SU-DHL-6 (cell line): ENCODE data around the gene SDK1.

Experiments
- H2AFZ ChIP-seq: fragments of 200-600 bp; sonication (generic); 2 replicates; pipeline ENCODE4 v1.6.1; 2014; ENCODE audit warnings: low read depth, mild to moderate bottlenecking, moderate library complexity, mixed read lengths, antibody characterized with exemption, low read length; ENCODE audit not compliant: severe bottlenecking
- H3F3A ChIP-seq: fragments of 200-600 bp; shearing (Covaris generic); 2 replicates; pipeline ENCODE4 v1.6.0; 2016; ENCODE audit warnings: antibody characterized with exemption, mild to moderate bottlenecking; ENCODE audit not compliant: insufficient read depth
- H3K27ac ChIP-seq: fragments of 200-600 bp; sonication (generic); 2 replicates; pipeline ENCODE4 v1.5.1; 2016; ENCODE audit warnings: low read depth, mild to moderate bottlenecking, low read length, moderate library complexity, mixed read lengths
- H3K27me3 ChIP-seq: fragments of 200-600 bp; sonication (generic), shearing (Covaris generic); 2 replicates; pipeline ENCODE4 v1.6.0; 2014; ENCODE audit warnings: mild to moderate bottlenecking, low read length
- H3K36me3 ChIP-seq: fragments of 200-600 bp; sonication (generic); 2 replicates; pipeline ENCODE4 v1.6.1; 2014; ENCODE audit warnings: mild to moderate bottlenecking, low read length, mixed read lengths
- H3K4me2 ChIP-seq: fragments of 300-600, 200-600 bp; shearing (Covaris generic), sonication (generic); 2 replicates; pipeline ENCODE4 v1.6.0; 2014; ENCODE audit warnings: low read length, low read depth, mild to moderate bottlenecking; ENCODE audit not compliant: poor library complexity, severe bottlenecking
- H3K4me3 ChIP-seq: fragments of 200-600 bp; sonication (generic); 2 replicates; pipeline ENCODE4 v1.5.1; 2014; ENCODE audit warnings: antibody characterized with exemption, low read length, mild to moderate bottlenecking, mixed read lengths; ENCODE audit not compliant: insufficient read depth, poor library complexity, severe bottlenecking
- H3K79me2 ChIP-seq: fragments of 200-600 bp; sonication (generic); 2 replicates; pipeline ENCODE4 v1.6.1; 2014; ENCODE audit warnings: mild to moderate bottlenecking, low read length, moderate library complexity; ENCODE audit not compliant: insufficient read depth
- H3K9ac ChIP-seq: fragments of 200-600 bp; sonication (generic); 2 replicates; pipeline ENCODE4 v1.7.0; 2014; ENCODE audit warnings: mild to moderate bottlenecking, low read length
- H3K9me2 ChIP-seq: fragments of 200-600 bp; sonication (generic); replicated peaks from 2 replicates; pipeline ENCODE4 v1.6.1; 2014; ENCODE audit warnings: low read length; ENCODE audit not compliant: insufficient read depth
- H3K9me3 ChIP-seq: fragments of 200-600 bp; sonication (generic); 2 replicates; pipeline ENCODE4 v1.6.1; 2014; ENCODE audit warnings: low read length, mixed read lengths; ENCODE audit not compliant: insufficient read depth
- H4K20me1 ChIP-seq: fragments of 200-600 bp; sonication (generic); 2 replicates; pipeline ENCODE4 v1.6.1; 2014; ENCODE audit warnings: low read depth, mild to moderate bottlenecking, antibody characterized with exemption, low read length, moderate library complexity, mixed read lengths
- EZH2phosphoT487 ChIP-seq: fragments of 200-600 bp; sonication (generic), shearing (Covaris generic); conservative IDR thresholded peaks from 2 replicates; pipeline ENCODE4 v1.6.1; 2018; ENCODE audit warnings: mild to moderate bottlenecking, antibody characterized with exemption, low read length, moderate library complexity, mixed read lengths
- TF ChIP-seq, protein P1 (sequence below): fragments of 200-600 bp; sonication (generic); IDR thresholded peaks from one replicate; pipeline ENCODE4 v1.5.1; 2017; ENCODE audit warnings: antibody characterized with exemption, mild to moderate bottlenecking, low read length, moderate library complexity; ENCODE audit not compliant: insufficient read depth, poor library complexity, severe bottlenecking

SDK1 gene

DNA sequence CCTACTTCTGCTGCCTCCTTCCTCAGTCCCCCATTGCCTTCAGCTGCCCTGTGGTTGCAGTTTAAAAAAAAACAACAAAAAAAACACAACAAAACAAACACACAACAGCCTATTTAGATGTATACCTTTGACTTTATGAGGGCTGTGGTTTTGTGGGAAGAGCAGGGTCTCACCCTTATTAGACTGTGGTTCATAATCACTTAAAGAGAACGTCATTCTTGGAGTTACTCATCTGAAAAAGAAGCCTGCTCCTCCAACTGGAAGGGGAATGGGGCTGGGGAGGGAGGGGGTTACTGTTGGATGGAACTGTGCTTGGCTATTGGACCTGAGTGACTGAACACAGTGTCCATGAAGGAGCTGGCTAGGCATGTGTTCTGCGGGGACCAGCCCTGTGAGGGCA is 48.1 kb downstream of the SDK1 start:
- H3K79me2 ChIP-seq: no peaks in the 10 kb centered on the region
- no peak overlapping the region for H3K27ac ChIP-seq
- H3K9me3 ChIP-seq: no peaks in the 10 kb centered on the region
- H3K27me3 ChIP-seq: no peaks in the 10 kb centered on the region
- no peaks in the 10 kb centered on the region for H3K36me3 ChIP-seq
- no peaks in the 10 kb centered on the region for H4K20me1 ChIP-seq
- H3K9ac ChIP-seq: no peak overlapping the region
- no peak overlapping the region for H3K4me3 ChIP-seq
- no peaks in the 10 kb centered on the region for H3K9me2 ChIP-seq
- H2AFZ ChIP-seq: no peak overlapping the region
- H3F3A ChIP-seq: no peaks in the 10 kb centered on the region
- H3K4me2 ChIP-seq: no peak overlapping the region
- no peak for TF ChIP-seq EZH2phosphoT487
- TF ChIP-seq, protein P1, sequence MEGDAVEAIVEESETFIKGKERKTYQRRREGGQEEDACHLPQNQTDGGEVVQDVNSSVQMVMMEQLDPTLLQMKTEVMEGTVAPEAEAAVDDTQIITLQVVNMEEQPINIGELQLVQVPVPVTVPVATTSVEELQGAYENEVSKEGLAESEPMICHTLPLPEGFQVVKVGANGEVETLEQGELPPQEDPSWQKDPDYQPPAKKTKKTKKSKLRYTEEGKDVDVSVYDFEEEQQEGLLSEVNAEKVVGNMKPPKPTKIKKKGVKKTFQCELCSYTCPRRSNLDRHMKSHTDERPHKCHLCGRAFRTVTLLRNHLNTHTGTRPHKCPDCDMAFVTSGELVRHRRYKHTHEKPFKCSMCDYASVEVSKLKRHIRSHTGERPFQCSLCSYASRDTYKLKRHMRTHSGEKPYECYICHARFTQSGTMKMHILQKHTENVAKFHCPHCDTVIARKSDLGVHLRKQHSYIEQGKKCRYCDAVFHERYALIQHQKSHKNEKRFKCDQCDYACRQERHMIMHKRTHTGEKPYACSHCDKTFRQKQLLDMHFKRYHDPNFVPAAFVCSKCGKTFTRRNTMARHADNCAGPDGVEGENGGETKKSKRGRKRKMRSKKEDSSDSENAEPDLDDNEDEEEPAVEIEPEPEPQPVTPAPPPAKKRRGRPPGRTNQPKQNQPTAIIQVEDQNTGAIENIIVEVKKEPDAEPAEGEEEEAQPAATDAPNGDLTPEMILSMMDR: no peak

DNA sequence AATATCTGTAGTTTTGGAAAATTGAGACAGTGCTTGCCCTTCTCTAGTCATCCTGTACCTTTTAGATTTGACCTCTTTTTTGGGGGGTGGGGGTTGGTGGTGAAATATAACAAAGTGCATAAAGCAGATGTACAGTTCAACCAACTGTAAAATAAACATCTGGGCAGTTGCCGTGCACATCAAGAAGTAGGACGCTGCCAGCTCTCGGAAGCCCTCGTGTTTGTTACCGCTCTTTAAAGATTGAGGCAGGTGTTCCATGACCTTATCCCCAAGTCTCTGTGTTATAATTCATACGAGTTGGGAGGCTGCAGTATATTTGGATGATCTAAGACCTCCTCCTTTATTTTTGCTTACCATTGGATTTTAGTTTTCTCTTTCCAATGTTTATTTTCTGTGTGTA is 55.1 kb downstream of the SDK1 start:
- Histone ChIP-seq H2AFZ (no peak overlapping the region), H3K9ac (no peak overlapping the region), H3K79me2 (no peaks in the 10 kb centered on the region), H3K36me3 (no peaks in the 10 kb centered on the region), H3K27ac (no peak overlapping the region), H3K4me3 (no peak overlapping the region), H3F3A (no peaks in the 10 kb centered on the region), H3K9me2 (no peaks in the 10 kb centered on the region), H3K27me3 (no peaks in the 10 kb centered on the region), H3K4me2 (no peak overlapping the region), H4K20me1 (no peaks in the 10 kb centered on the region), H3K9me3 (no peaks in the 10 kb centered on the region)
- no peak for TF ChIP-seq EZH2phosphoT487
- TF ChIP-seq, protein P1: no peak

DNA sequence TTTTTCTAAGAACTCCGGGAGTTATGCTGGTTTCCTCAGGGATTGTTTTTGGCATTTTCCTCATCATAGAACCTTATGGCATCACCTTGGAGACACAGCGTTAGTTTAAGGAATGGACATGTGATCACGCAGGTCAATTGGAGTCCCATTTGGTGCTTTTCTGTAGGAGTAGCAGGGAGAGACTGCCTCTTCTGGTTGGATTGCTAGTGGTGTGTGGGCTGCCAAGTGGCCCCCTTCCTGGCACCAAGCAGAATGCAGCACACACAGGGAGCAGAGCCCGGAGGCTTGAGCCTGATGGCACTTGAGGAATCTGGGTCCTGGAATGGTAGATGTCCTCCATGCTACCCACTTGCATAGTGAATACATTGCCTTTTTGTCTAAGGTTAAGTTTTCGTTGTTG is 57.9 kb downstream of the SDK1 start:
- no peaks in the 10 kb centered on the region for H4K20me1 ChIP-seq
- H2AFZ ChIP-seq: no peak overlapping the region
- H3K27ac ChIP-seq: no peak overlapping the region

More for the DNA sequence above, 57.9 kb downstream of the SDK1 start:
- Histone ChIP-seq H3K9me3 (no peaks in the 10 kb centered on the region), H3K9ac (no peak overlapping the region), H3K79me2 (no peaks in the 10 kb centered on the region), H3K36me3 (no peaks in the 10 kb centered on the region), H3K9me2 (no peaks in the 10 kb centered on the region), H3K4me2 (no peak overlapping the region), H3F3A (no peaks in the 10 kb centered on the region), H3K4me3 (no peak overlapping the region), H3K27me3 (no peaks in the 10 kb centered on the region)
- no peak for TF ChIP-seq EZH2phosphoT487
- TF ChIP-seq, protein P1: no peak
